HepG2 (cell line): ENCODE measurements around the gene FAM83G. TPM values are rescaled to one million over a fixed set of nuclear protein-coding genes. Genes with fewer than 3 reads are reported as not detected.

Source experiments
- CHCHD3 ChIP-seq: sonication (generic); formaldehyde crosslinking; IDR thresholded peaks from 2 replicates; pipeline ENCODE4 v1.8.0; 2022; ENCODE audit warnings: mild to moderate bottlenecking, missing genetic modification reagents, moderate library complexity
- HOXA9 ChIP-seq: sonication (generic); formaldehyde crosslinking; IDR thresholded peaks from 2 replicates; pipeline ENCODE4 v1.8.1; 2022; ENCODE audit warnings: missing genetic modification reagents, mild to moderate bottlenecking, moderate library complexity, borderline replicate concordance
- MIER2 ChIP-seq: IDR thresholded peaks from 2 replicates; pipeline ENCODE4 v1.6.1; 2016; ENCODE audit warnings: missing biosample characterization, missing genetic modification reagents
- TEAD3 ChIP-seq: optimal IDR thresholded peaks from 2 replicates; pipeline ENCODE3; 2016; ENCODE audit warnings: borderline replicate concordance
- ZNF296 ChIP-seq: sonication (generic); formaldehyde crosslinking; conservative IDR thresholded peaks from 2 replicates; pipeline ENCODE4 v1.5.0; 2020; ENCODE audit warnings: mild to moderate bottlenecking, missing genetic modification reagents
- ZNF350 ChIP-seq: sonication (generic); formaldehyde crosslinking; IDR thresholded peaks from 2 replicates; pipeline ENCODE4 v1.4.0; 2020; ENCODE audit warnings: mild to moderate bottlenecking, low read depth, missing genetic modification reagents, borderline replicate concordance
- ZNF550 ChIP-seq: sonication (generic); formaldehyde crosslinking; IDR thresholded peaks from 2 replicates; pipeline ENCODE4 v1.4.0; 2020; ENCODE audit warnings: mild to moderate bottlenecking, missing genetic modification reagents, borderline replicate concordance
- polyA plus RNA-seq, 8 experiments: library from polyadenylated mRNA; depleted of rRNA in 3 of 8; stranded (reverse) in 7 of 8; unstranded in 1 of 8; fragments of >200 nt; fragmentation: Illumina TruSeq in 4 of 8; extraction: Trizol in 4 of 8; gene quantifications; 2 replicates each; pipeline versions ENCODE4 v1.2.1 to v1.2.3, GENCODE V29; 2011 to 2016; ENCODE audit warnings: low read depth in 4 of 8, missing spikeins in 1 of 8, mixed read lengths in 1 of 8; ENCODE audit not compliant: insufficient read depth in 1 of 8
- total RNA-seq, 5 experiments: library from RNA; depleted of rRNA; stranded (reverse); fragments of >200 nt; fragmentation: Illumina TruSeq; extraction: Trizol; gene quantifications; 2 replicates each; pipeline ENCODE4 v1.2.3, GENCODE V29; 2016; ENCODE audit warnings: low read depth in 1 of 5
- TF ChIP-seq, protein P1 (sequence below): sonication (generic); formaldehyde crosslinking; IDR thresholded peaks from 2 replicates; pipeline ENCODE4 v1.4.0; 2020; ENCODE audit warnings: missing genetic modification reagents, mild to moderate bottlenecking, borderline replicate concordance
- TF ChIP-seq, protein P2 (sequence below): sonication (generic); formaldehyde crosslinking; IDR thresholded peaks from 2 replicates; pipeline ENCODE4 v1.8.0; 2022; ENCODE audit warnings: mild to moderate bottlenecking, missing genetic modification reagents

FAM83G gene
- total and polyA plus RNA-seq, 2 of the 13 experiments (the other 11 are each of a cell fraction or from before 2014, with no cell fraction given), result 13.7 to 18.6 TPM

GRCh38 chr17:18994631-18995030, 9.9 kb downstream of the FAM83G start (continued):
- TF ChIP-seq, protein P1, sequence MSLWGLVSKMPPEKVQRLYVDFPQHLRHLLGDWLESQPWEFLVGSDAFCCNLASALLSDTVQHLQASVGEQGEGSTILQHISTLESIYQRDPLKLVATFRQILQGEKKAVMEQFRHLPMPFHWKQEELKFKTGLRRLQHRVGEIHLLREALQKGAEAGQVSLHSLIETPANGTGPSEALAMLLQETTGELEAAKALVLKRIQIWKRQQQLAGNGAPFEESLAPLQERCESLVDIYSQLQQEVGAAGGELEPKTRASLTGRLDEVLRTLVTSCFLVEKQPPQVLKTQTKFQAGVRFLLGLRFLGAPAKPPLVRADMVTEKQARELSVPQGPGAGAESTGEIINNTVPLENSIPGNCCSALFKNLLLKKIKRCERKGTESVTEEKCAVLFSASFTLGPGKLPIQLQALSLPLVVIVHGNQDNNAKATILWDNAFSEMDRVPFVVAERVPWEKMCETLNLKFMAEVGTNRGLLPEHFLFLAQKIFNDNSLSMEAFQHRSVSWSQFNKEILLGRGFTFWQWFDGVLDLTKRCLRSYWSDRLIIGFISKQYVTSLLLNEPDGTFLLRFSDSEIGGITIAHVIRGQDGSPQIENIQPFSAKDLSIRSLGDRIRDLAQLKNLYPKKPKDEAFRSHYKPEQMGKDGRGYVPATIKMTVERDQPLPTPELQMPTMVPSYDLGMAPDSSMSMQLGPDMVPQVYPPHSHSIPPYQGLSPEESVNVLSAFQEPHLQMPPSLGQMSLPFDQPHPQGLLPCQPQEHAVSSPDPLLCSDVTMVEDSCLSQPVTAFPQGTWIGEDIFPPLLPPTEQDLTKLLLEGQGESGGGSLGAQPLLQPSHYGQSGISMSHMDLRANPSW (CRISPR knock-in tag), result no peak
- TF ChIP-seq, protein P2, sequence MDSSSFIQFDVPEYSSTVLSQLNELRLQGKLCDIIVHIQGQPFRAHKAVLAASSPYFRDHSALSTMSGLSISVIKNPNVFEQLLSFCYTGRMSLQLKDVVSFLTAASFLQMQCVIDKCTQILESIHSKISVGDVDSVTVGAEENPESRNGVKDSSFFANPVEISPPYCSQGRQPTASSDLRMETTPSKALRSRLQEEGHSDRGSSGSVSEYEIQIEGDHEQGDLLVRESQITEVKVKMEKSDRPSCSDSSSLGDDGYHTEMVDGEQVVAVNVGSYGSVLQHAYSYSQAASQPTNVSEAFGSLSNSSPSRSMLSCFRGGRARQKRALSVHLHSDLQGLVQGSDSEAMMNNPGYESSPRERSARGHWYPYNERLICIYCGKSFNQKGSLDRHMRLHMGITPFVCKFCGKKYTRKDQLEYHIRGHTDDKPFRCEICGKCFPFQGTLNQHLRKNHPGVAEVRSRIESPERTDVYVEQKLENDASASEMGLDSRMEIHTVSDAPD (CRISPR knock-in tag), result no peak
- TF ChIP-seq ZNF550 (CRISPR knock-in tag) (no peak), HOXA9 (CRISPR knock-in tag) (no peak), ZNF350 (CRISPR knock-in tag) (no peak), ZNF296 (CRISPR knock-in tag) (no peak), TEAD3 (CRISPR knock-in tag) (no peak), MIER2 (CRISPR knock-in tag) (no peak), CHCHD3 (CRISPR knock-in tag) (no peak)
